Heart right ventricle (tissue), 16 donors: Measurements from ENCODE around the gene APOA5. TPM values are rescaled to one million over a fixed set of nuclear protein-coding genes. Genes with fewer than 3 reads are reported as not detected.

ENCODE experiments used
- ATAC-seq, 8 donors: fragments of 200-7000 bp; cut with Tn5 transposase; one replicate each; pipeline ENCODE4 v1.9.1; 2020; ENCODE audit warnings: mild to moderate bottlenecking in 8 of 8, moderate library complexity in 8 of 8, moderate number of reproducible peaks in 1 of 8
- DNase-seq, 2 donors: peaks; one replicate each; pipeline ENCODE4 v3.0.0-alpha.2; 2020
- H3K27ac ChIP-seq, 10 donors: fragments of 200-600 bp; sonication (generic) in 2 of 10; one replicate each; pipeline versions ENCODE4 v1.5.0 to v1.8.0; 2020 to 2022; ENCODE audit warnings: mild to moderate bottlenecking in 3 of 10
- H3K27me3 ChIP-seq, 7 donors: fragments of 200-600 bp; one replicate each; pipeline ENCODE4 v1.8.0; 2021 to 2022; ENCODE audit warnings: mild to moderate bottlenecking in 2 of 7
- H3K36me3 ChIP-seq, 9 donors: fragments of 200-600 bp; sonication (generic) in 1 of 9; one replicate each; pipeline versions ENCODE4 v1.5.0 to v1.8.0; 2020 to 2022; ENCODE audit warnings: mild to moderate bottlenecking in 2 of 9
- H3K4me1 ChIP-seq, 9 donors: fragments of 200-600 bp; sonication (generic) in 1 of 9; one replicate each; pipeline versions ENCODE4 v1.5.0 to v1.8.0; 2020 to 2022; ENCODE audit warnings: mild to moderate bottlenecking in 4 of 9
- H3K4me3 ChIP-seq, 10 donors: fragments of 200-600 bp; sonication (generic) in 2 of 10; one replicate each; pipeline versions ENCODE4 v1.5.0 to v1.8.0; 2020 to 2022; ENCODE audit warnings: mild to moderate bottlenecking in 7 of 10, moderate library complexity in 2 of 10
- H3K9me3 ChIP-seq, 11 donors: fragments of 200-600 bp in 10 of 11; sonication (generic) in 2 of 11; one replicate each; pipeline versions ENCODE4 v1.5.0 to v1.8.0; 2013 to 2022; ENCODE audit warnings: mild to moderate bottlenecking in 2 of 11, control low read depth in 1 of 11, moderate library complexity in 1 of 11
- WGBS, 2 donors: extraction: QIAGEN DNeasy Blood & Tissue Kit; methylation state at CpG; one replicate each; pipeline ENCODE4 v1.1.7; 2013; ENCODE audit warnings: inconsistent platforms in 1 of 2; 5-methylcytosine and 5-hydroxymethylcytosine counted together
- intact Hi-C, 10 donors: fragments of 100-400 bp; cut with DNase I; formaldehyde crosslinking; loops; one replicate each; pipeline versions ENCODE4 v1.11.1 to v1.14.2; 2022
- polyA plus RNA-seq, 2 donors: library from polyadenylated mRNA; stranded (reverse); fragments of 200-250 nt; gene quantifications; one replicate each; pipeline ENCODE4 v1.2.3, GENCODE V29; 2013
- total RNA-seq, 10 donors: library from RNA; stranded (reverse); fragmentation: NEBNext Ultra II Directional in 3 of 10; extraction: Animal tissue kit (Norgen Biotek cat#: 25700) in 3 of 10; gene quantifications; one replicate each; pipeline versions ENCODE4 v1.2.1 to v1.2.4, GENCODE V29; 2021 to 2023
- TF ChIP-seq, protein P1 (sequence below), 9 donors: fragments of 200-600 bp; sonication (generic) in 2 of 9; IDR thresholded peaks; one replicate each; pipeline versions ENCODE4 v1.5.0 to v1.8.0; 2021 to 2022; ENCODE audit warnings: antibody characterized with exemption in 9 of 9, mild to moderate bottlenecking in 5 of 9, moderate library complexity in 1 of 9
- donor health status: Arrhythmogenic right ventricular cardiomyopathy.
- donor health status: ischemic (EF 13 %, LVEDD 7.1; RV severe dilation, severe dysfunction).
- donor health status: healthy with polysubstance abuse.
- donor health status: DM: no; HTN: yes; CAD: no.
- donor health status: DM: no; HTN: no; CAD: no.
- donor health status: ischemic (EF 25% LVEDD 6.9; RV normal size, moderate dysfunction).
- donor health status: ischemic (EF 25% LVEDD 5.7; RV mildly dilated, moderate dysfunction).
- donor health status: healthy.
- donor health status: DM: yes; HTN: yes; CAD: no.
- donor health status: Ischemic cardiomyopathy.
- donor health status: ischemic (EF 35%, LVEDD 5.7; RV mildly dilated, moderate dysfunction).
- donor health status: nonischemic (EF 11% LVEDD 7.7; RV severe dilation, severe dysfunction).
- donor health status: DM: yes; HTN: yes; CAD: no.
- donor health status: PGD.
- donor health status: ischemic (EF 29% LVEDD 5.4; RV normal size, mild dysfunction).
- donor health status: nonischemic (EF 23%, LVEDD 6.1; RV moderate dilation, normal function).

APOA5 gene
- total and polyA plus RNA-seq, 12 donors: not detected

DNA sequence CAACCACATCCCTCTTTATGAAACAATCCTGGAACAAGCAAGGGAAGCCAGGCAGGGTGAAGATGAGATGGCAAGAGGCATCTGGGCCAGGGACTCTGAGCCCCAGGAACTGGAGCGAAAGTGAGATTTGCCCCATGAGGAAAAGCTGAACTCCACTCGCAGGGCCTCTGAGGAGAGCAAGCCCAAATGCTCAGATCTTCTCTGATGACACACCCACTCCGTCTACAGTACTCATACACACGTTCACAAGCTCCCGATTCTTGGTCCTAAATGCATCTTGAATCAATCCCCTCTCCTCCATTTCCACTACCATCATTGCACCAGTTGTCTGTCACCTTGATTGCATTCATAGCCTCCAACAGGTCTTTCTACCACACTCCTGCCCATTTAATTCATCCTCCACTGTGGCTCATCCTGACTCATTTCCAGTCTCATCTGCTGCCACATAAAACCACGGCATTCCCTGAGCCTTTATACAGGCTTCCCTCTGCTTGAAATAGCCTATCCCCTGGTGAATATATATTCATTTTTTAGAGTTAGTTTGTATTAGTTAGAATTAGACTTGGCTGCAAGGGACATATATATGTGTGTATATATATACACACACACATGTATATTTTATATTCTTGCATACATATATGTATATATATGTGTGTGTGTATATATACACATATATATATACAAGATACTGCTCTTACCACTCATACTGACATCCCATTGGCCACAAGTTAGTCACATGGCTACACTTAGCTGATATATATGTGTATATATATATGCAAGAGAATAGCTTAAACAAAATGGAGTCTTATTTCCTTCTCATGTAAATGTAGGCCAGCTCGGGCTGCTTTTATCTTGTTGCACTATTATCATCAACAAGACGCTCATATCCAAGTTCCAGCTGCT, 1.4 kb upstream of the APOA5 start:
- peaks cover 0 to 22% (median 15%) of the 10 kb centered on the region in 9 donors for H3K4me1 ChIP-seq
- TF ChIP-seq, protein P1, sequence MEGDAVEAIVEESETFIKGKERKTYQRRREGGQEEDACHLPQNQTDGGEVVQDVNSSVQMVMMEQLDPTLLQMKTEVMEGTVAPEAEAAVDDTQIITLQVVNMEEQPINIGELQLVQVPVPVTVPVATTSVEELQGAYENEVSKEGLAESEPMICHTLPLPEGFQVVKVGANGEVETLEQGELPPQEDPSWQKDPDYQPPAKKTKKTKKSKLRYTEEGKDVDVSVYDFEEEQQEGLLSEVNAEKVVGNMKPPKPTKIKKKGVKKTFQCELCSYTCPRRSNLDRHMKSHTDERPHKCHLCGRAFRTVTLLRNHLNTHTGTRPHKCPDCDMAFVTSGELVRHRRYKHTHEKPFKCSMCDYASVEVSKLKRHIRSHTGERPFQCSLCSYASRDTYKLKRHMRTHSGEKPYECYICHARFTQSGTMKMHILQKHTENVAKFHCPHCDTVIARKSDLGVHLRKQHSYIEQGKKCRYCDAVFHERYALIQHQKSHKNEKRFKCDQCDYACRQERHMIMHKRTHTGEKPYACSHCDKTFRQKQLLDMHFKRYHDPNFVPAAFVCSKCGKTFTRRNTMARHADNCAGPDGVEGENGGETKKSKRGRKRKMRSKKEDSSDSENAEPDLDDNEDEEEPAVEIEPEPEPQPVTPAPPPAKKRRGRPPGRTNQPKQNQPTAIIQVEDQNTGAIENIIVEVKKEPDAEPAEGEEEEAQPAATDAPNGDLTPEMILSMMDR (IDR thresholded peaks at IDR 0.05): no peak
- H3K36me3 ChIP-seq: no peaks in the 10 kb centered on the region
- 74 to 84% methylated on average over 8 of the region's 8 CpGs for WGBS, 2 donors
- H3K4me3 ChIP-seq: no peak overlapping the region
- intact Hi-C loops: loop anchor here in 7 of 10 donors (5.0 to 10.0 kb wide), 9 partner anchors 39 to 434 kb away; partner anchors contain the start of gene APOA1 (in 4 of the 7)
- no peak overlapping the region for H3K27ac ChIP-seq
- no peak for DNase-seq
- no peaks in the 10 kb centered on the region for H3K27me3 ChIP-seq
- no peaks in the 10 kb centered on the region for H3K9me3 ChIP-seq
- ATAC-seq: no peak

DNA sequence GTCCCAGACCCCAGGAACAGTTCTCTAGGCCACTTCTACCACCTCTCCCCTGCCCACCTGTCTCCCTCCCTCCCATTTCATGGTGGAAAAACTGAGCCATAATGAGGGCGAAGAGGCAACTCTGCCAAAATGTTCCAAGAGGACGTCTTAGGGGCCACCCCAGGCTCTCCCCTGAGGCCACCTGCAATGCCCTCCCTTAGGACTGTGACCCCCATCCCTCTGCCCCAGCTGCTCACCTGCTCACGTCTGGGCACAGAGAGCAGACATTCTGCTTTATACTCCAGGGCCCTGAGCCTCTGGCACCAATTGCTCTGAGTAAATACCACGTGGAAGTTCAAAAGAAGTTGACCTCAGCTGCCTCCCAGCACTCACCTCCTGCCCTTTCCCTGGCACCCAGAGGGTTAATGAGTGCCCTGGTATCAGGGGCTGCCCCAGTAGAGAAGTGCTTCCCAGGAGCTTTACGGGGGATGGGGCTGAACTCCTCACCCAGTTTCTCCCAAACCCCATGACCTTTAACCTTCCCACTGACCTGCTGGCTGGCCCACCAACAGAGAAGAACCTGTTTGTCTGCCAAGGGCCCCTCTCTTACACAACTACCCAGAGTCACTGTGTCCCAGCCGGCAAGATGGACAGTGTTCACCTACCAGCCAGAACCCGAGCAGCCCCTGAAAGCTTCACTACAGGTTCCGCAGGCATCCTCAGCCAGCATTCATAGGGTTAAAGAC, 627 bp upstream of the APOA5 start:
- no peaks in the 10 kb centered on the region for H3K36me3 ChIP-seq
- intact Hi-C loops: loop anchor here in 7 of 10 donors (5.0 to 10.0 kb wide), 9 partner anchors 40 to 435 kb away; partner anchors contain the start of gene APOA1 (in 4 of the 7)
- TF ChIP-seq, protein P1 (IDR thresholded peaks at IDR 0.05): no peak
- WGBS, 2 donors: 78% methylated on average over 8 of the region's 8 CpGs
- no peak for DNase-seq
- no peak for ATAC-seq
- no peaks in the 10 kb centered on the region for H3K27me3 ChIP-seq
- H3K9me3 ChIP-seq: no peaks in the 10 kb centered on the region
- peaks cover 2 to 18% (median 15%) of the 10 kb centered on the region in 9 donors for H3K4me1 ChIP-seq
- H3K27ac ChIP-seq: no peak overlapping the region
- no peak overlapping the region for H3K4me3 ChIP-seq

DNA sequence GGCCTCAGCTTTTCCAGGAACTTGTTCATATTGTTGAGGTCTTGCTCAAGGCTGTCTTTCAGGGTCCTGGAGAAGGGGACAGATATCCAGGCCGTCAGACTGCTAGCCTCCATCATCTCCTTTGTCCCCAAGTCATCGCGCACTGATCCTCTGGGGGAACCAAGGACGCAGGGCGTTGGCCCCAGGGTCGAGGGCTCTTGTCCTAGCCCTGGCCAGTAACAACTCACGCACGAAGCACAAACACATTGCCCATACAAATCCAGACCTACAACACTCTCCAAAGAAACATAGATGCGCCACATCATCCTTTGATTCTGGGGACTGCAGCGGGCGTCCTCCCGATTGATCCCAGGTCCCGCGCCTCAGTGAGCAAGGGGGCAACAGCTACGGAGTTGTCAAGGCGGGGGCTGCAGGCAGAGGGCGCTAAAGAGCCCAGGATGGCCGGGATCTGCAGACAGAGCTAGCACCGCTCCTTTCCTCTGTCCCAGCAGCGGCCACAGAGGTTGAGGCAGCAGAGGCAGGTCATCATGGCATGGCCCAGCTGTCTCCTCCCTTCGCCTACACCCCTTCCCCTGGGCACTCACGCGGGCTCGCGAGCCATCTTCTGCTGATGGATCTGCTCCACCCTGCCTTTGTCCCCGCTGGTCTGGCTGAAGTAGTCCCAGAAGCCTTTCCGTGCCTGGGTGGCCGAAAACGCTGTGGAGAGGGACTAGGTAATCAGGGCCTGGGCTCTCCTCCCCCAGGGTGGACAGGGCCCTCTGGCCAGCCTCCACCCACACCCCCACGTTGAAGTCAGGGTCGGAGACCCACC, 472 bp downstream of the APOA5 start:
- ATAC-seq (peak; percentile 57 to 80 (median 76)), DNase-seq (peak; percentile 79 to 86)
- peaks cover 7 to 29% (median 24%) of the 10 kb centered on the region in 9 donors for H3K4me1 ChIP-seq
- peaks cover 0 to 6% (median 2%) of the 10 kb centered on the region in 9 donors for H3K36me3 ChIP-seq
- no peak overlapping the region for H3K27ac ChIP-seq
- no peaks in the 10 kb centered on the region for H3K9me3 ChIP-seq
- H3K27me3 ChIP-seq: no peaks in the 10 kb centered on the region
- intact Hi-C loops: loop anchor here (1.0 to 10.0 kb wide), 16 partner anchors 41 to 436 kb away; partner anchors contain the start of gene APOA1 (in 5 of the 10)
- peak overlapping the region in 3 of 10 donors; percentile 12 to 25 (median 19) for H3K4me3 ChIP-seq
- TF ChIP-seq, protein P1 (IDR thresholded peaks at IDR 0.05): peak; percentile 82 to 95 (median 93)
- 22 to 27% methylated on average over 31 of the region's 31 CpGs for WGBS, 2 donors
